Panc1 (cell line): Measurements from ENCODE around the gene SYCE3. TPM values are rescaled to one million over a fixed set of nuclear protein-coding genes. Genes with fewer than 3 reads are reported as not detected.

Experiments used
- ATAC-seq: fragments of 200-7000 bp; cut with Tn5 transposase; 2 replicates; pipeline ENCODE4 v1.9.1; 2020; ENCODE audit warnings: mild to moderate bottlenecking, moderate library complexity
- Bru-seq: library from RNA; stranded (reverse); fragments of 400-500 nt; gene quantifications from one replicate; lab custom pipeline; 2021; lab: Mats Ljungman, UMichigan
- BruChase-seq, 2 experiments: library from RNA; stranded (reverse); fragments of 400-500 nt; gene quantifications; one replicate each; lab custom pipeline; 2021; lab: Mats Ljungman, UMichigan
- BruUV-seq: library from RNA; stranded (reverse); fragments of 400-500 nt; replicated peaks from 2 replicates; lab custom pipeline; 2021; lab: Mats Ljungman, UMichigan
- CTCF ChIA-PET: fragments of 300-600 bp; sonication (Branson Sonifier 250); formaldehyde crosslinking; loops from one replicate; lab custom pipeline; 2022; ENCODE audit warnings: antibody characterized with exemption; lab: Charles Lee
- POLR2A ChIA-PET: fragments of 300-600 bp; sonication (Branson Sonifier 250); formaldehyde crosslinking; loops from one replicate; lab custom pipeline; 2022; ENCODE audit warnings: antibody characterized with exemption; lab: Charles Lee
- DNase-seq: peaks from one replicate; pipeline ENCODE4 v3.0.0-alpha.2; 2010; ENCODE audit warnings: low read depth, low spot score
- H3K27ac ChIP-seq: 2 replicates; pipeline ENCODE4 v1.5.1; 2011; ENCODE audit warnings: mild to moderate bottlenecking, low read length, inconsistent platforms
- H3K27me3 ChIP-seq: fragments of 200-500 bp; sonication (Bioruptor generic); 2 replicates; pipeline ENCODE4 v1.6.0; 2014; ENCODE audit warnings: low read length, inconsistent platforms; ENCODE audit not compliant: control insufficient read depth, insufficient read depth
- H3K36me3 ChIP-seq: fragments of 200-500 bp; sonication (Bioruptor generic); 2 replicates; pipeline ENCODE4 v1.5.1; 2014; ENCODE audit warnings: inconsistent platforms, mild to moderate bottlenecking, low read length, moderate library complexity; ENCODE audit not compliant: control insufficient read depth, insufficient read depth
- H3K4me1 ChIP-seq: 2 replicates; pipeline ENCODE4 v1.5.1; 2011; ENCODE audit warnings: inconsistent platforms, mild to moderate bottlenecking, low read length, moderate library complexity; ENCODE audit not compliant: control insufficient read depth, insufficient read depth
- H3K4me3 ChIP-seq, 2 experiments: 2 replicates each; pipeline ENCODE4 v1.5.1; 2011 to 2012; ENCODE audit warnings: low read depth in 2 of 2, low read length in 2 of 2, mild to moderate bottlenecking in 2 of 2, inconsistent platforms in 1 of 2, moderate library complexity in 1 of 2
- H3K9me3 ChIP-seq: fragments of 200-500 bp; sonication (Bioruptor generic); 2 replicates; pipeline ENCODE4 v1.5.1; 2014; ENCODE audit warnings: low read depth, mild to moderate bottlenecking, inconsistent platforms, low read length, moderate library complexity; ENCODE audit not compliant: control insufficient read depth, insufficient read depth
- CTCF ChIP-seq: fragments of 450-650 bp; IDR thresholded peaks from 2 replicates; pipeline ENCODE4 v1.5.1; 2017; ENCODE audit warnings: mild to moderate bottlenecking
- POLR2AphosphoS5 ChIP-seq: IDR thresholded peaks from 2 replicates; pipeline ENCODE4 v1.6.1; 2012; ENCODE audit warnings: mild to moderate bottlenecking, low read depth, low read length, moderate library complexity
- SIN3A ChIP-seq: IDR thresholded peaks from 2 replicates; pipeline ENCODE4 v1.6.1; 2012; ENCODE audit warnings: low read depth, mild to moderate bottlenecking, low read length, moderate library complexity, borderline replicate concordance; ENCODE audit not compliant: insufficient read depth
- TCF7L2 ChIP-seq: IDR thresholded peaks from 2 replicates; pipeline ENCODE4 v1.6.1; 2011; ENCODE audit warnings: mild to moderate bottlenecking, low read depth, low read length, inconsistent platforms
- in situ Hi-C: cut with HindIII; loops from 2 replicates; pipeline ENCODE4 v1.10.0; 2016; ENCODE audit warnings: low sequenced_read_pairs, low pct_unique_long_range_greater_than_20kb
- intact Hi-C: fragments of 100-400 bp; cut with micrococcal nuclease; formaldehyde crosslinking; loops from one replicate; pipeline ENCODE4 v1.10.0; 2022; ENCODE audit not compliant: unreplicated experiment
- long read RNA-seq: library from polyadenylated mRNA; unstranded; transcript quantifications from one replicate; pipeline ENCODE4 v2.0.0, GENCODE V29; 2021; ENCODE audit not compliant: unreplicated experiment
- polyA plus RNA-seq: library from polyadenylated mRNA; unstranded; fragments of >200 nt; gene quantifications from one replicate; pipeline ENCODE4 v1.2.1, GENCODE V29; 2012; ENCODE audit warnings: missing spikeins; ENCODE audit not compliant: insufficient read length
- total RNA-seq: library from RNA; stranded (reverse); gene quantifications from one replicate; pipeline ENCODE4 v1.2.1, GENCODE V29; 2021; ENCODE audit not compliant: unreplicated experiment
- TF ChIP-seq, protein P1 (sequence below), 2 experiments: IDR thresholded peaks; 2 replicates each; pipeline ENCODE4 v1.6.1; 2011 to 2012; ENCODE audit warnings: low read depth in 2 of 2, control low read depth in 1 of 2, low read length in 1 of 2, mild to moderate bottlenecking in 1 of 2, moderate library complexity in 1 of 2; ENCODE audit not compliant: insufficient read depth in 1 of 2

Gene SYCE3
- total RNA-seq, result not detected
- 1.7 TPM for polyA plus RNA-seq
- Bru-seq, nascent RNA, result percentile 13 among the genes with signal in this experiment
- BruChase-seq, experiment 1, labeled RNA remaining after a 2-hour chase, result percentile 9 among the genes with signal in this experiment
- percentile 12 among the genes with signal in this experiment for BruChase-seq, experiment 2, labeled RNA remaining after a 6-hour chase
- long read RNA-seq, result 0 reads

- H3K9me3 ChIP-seq, result no peaks in the 10 kb centered on the region
- ChIA-PET CTCF (interaction anchor here (0.6 to 0.9 kb wide), 4 partner anchors 13 to 66 kb away, joined by 3 to 5 read pairs (median 3); partner anchors contain the start of gene ARSA), POLR2A (no interaction called here)
- in situ Hi-C loops (no loop called here), intact Hi-C loops (no loop called here)
- H3K4me1 ChIP-seq, result 0 out of 2 replicates have a peak, but pooled peaks cover 4% of the 10 kb centered on the region
- peak; percentile 66 for DNase-seq
- H3K27me3 ChIP-seq, result no peaks in the 10 kb centered on the region
- peak; percentile 98 for ATAC-seq
- H3K4me3 ChIP-seq, result peak within 1 kb of the TSS; percentile 67 to 82
- TF ChIP-seq SIN3A (no peak), TCF7L2 (no peak), CTCF (peak; percentile 92), POLR2AphosphoS5 (peak; percentile 54)
- TF ChIP-seq, protein P1, sequence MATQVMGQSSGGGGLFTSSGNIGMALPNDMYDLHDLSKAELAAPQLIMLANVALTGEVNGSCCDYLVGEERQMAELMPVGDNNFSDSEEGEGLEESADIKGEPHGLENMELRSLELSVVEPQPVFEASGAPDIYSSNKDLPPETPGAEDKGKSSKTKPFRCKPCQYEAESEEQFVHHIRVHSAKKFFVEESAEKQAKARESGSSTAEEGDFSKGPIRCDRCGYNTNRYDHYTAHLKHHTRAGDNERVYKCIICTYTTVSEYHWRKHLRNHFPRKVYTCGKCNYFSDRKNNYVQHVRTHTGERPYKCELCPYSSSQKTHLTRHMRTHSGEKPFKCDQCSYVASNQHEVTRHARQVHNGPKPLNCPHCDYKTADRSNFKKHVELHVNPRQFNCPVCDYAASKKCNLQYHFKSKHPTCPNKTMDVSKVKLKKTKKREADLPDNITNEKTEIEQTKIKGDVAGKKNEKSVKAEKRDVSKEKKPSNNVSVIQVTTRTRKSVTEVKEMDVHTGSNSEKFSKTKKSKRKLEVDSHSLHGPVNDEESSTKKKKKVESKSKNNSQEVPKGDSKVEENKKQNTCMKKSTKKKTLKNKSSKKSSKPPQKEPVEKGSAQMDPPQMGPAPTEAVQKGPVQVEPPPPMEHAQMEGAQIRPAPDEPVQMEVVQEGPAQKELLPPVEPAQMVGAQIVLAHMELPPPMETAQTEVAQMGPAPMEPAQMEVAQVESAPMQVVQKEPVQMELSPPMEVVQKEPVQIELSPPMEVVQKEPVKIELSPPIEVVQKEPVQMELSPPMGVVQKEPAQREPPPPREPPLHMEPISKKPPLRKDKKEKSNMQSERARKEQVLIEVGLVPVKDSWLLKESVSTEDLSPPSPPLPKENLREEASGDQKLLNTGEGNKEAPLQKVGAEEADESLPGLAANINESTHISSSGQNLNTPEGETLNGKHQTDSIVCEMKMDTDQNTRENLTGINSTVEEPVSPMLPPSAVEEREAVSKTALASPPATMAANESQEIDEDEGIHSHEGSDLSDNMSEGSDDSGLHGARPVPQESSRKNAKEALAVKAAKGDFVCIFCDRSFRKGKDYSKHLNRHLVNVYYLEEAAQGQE (IDR thresholded peaks at IDR 0.05; ENCODE audit: insufficient read depth in 1 of 2, low read depth in 2 of 2, low read length in 1 of 2), result no peak
- BruUV-seq, result TSS peak; percentile 94
- peak within 1 kb of the TSS; percentile 66; the same call in 1 of the 2 replicates for H3K27ac ChIP-seq
- H3K36me3 ChIP-seq, result no peaks in the 10 kb centered on the region
Observed at GRCh38 chr22:50562523-50563412, at the start of gene SYCE3. Gene SYCE3 (minus strand): TSS chr22:50562919. CDS start chr22:50556405, 6,514 bp downstream.

- intact Hi-C loops, result no loop called here
- no peaks in the 10 kb centered on the region for H3K9me3 ChIP-seq
- peak; percentile 16 for ATAC-seq
- H3K4me3 ChIP-seq, result no peak overlapping the region
- H3K36me3 ChIP-seq, result no peaks in the 10 kb centered on the region
- peaks cover 7% of the 10 kb centered on the region; the same call in 1 of the 2 replicates for H3K4me1 ChIP-seq
- TF ChIP-seq TCF7L2 (no peak), SIN3A (no peak), POLR2AphosphoS5 (no peak), CTCF (no peak)
- TF ChIP-seq, protein P1 (IDR thresholded peaks at IDR 0.05; ENCODE audit: insufficient read depth in 1 of 2, low read depth in 2 of 2, low read length in 1 of 2), result no peak
- no peak for DNase-seq
- ChIA-PET POLR2A (no interaction called here), CTCF (no interaction called here)
- in situ Hi-C loops, result no loop called here
- no peak overlapping the region for H3K27ac ChIP-seq
- no TSS peak for BruUV-seq
- no peaks in the 10 kb centered on the region for H3K27me3 ChIP-seq
Observed at GRCh38 chr22:50612168-50612527, 49.4 kb upstream of the SYCE3 start.
